ENCODE measurements around the gene SNX9.

DNA sequence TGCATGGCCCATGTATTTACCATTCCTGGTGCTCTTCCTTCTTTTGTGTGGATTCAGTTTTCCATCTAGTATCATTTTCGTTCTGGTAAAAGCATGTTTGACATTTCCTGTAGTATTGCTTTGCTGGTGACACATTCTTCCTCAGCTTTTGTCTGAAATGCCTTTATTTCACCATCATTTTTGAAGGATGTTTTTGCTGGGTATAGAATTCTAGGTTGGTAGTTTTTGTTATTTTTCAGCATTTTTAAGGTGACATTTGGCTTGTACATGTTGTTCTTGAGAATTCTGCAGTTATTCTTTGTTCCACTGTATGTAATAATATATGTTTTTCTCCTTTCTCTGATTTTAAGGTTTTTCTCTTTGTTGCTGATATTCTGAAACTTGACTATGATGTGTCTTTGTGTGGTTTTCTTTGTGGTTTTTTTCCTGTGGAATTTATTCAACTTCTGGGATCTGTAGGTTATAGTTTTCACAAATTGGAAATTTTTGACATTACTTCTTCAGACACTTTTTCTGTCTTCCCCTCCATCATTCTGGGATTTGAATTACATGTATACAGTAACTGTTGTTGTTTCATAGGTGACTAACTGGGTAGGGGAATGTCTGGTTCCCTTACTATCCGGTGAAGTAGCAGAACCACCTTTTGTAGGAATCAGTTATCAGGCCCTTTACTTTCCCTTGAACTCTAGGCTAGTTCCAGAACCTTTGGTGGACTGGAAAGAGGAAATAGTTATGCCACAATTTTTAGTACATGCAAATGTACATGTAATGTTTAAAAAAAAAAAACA is 30.2 kb downstream of the SNX9 start:
- TF ChIP-seq, protein P1, sequence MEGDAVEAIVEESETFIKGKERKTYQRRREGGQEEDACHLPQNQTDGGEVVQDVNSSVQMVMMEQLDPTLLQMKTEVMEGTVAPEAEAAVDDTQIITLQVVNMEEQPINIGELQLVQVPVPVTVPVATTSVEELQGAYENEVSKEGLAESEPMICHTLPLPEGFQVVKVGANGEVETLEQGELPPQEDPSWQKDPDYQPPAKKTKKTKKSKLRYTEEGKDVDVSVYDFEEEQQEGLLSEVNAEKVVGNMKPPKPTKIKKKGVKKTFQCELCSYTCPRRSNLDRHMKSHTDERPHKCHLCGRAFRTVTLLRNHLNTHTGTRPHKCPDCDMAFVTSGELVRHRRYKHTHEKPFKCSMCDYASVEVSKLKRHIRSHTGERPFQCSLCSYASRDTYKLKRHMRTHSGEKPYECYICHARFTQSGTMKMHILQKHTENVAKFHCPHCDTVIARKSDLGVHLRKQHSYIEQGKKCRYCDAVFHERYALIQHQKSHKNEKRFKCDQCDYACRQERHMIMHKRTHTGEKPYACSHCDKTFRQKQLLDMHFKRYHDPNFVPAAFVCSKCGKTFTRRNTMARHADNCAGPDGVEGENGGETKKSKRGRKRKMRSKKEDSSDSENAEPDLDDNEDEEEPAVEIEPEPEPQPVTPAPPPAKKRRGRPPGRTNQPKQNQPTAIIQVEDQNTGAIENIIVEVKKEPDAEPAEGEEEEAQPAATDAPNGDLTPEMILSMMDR (IDR thresholded peaks at IDR 0.05): no peak
- TF ChIP-seq POLR2A (IDR thresholded peaks at IDR 0.05): no peak
